NCI-H2107 treated with DMSO at 0.1 percent for 48 hours (cell line): ENCODE results near the gene CALD1.

ENCODE experiments used
- DNase-seq: peaks from one replicate; lab custom pipeline; 2025; ENCODE audit not compliant: unreplicated experiment; lab: John Stamatoyannopoulos, UW

Gene CALD1

DNA sequence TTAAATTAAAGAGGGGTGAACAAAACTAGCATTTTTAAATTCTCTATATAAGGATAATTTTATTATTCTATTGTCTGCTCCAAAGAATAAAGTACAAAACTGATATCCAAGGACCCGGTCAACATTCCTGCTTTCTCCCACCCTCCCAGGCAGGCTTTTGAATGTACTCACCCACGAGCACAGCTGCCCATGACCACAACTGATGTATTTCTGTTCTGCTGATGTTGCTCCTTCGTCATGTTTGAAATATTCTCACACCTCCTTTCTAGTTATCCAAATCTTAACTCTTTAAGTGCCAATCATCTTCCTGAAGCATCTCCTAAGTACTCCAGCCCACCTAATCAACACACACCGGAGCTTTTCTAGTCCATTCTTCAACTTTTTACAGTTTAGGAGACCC, 46.7 kb downstream of the CALD1 start:
- DNase-seq = no peak

DNA sequence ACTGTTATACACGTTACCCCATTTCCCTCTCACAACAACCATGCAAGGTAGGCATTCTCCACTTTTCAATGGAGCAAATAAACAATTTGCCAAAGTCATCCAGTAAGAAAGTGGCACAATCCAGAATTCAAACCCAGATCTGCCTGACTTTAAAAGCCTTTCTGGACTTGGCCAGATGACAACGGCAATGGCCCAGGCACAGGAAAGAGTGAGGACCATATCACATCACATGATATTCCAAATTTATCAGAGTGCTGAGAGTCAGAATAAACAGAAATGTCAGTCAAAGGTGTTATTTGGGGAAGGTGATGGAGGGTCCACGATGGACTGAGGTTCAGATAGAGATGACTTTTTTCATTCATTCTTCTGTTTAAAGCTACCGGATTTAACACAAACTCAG, 48.0 kb downstream of the CALD1 start:
- DNase-seq = no peak

DNA sequence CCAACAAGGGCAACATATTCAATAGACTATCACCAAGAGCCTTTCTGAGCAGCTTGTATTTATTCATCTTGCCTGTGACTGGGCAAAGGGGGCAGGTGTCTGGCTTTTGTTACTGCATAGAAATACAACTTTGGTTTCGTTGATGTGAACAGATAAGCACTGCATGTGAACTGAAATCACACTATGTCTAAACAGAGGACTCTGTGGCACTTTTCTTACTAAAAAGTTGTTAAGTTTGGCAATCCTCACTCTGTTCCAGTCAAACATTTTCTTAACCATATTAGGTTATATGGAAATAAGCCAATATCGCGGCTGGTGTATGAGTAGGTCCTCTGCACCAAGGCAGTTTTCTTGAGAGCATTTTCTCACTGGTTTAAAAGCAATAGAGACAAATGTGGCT, 48.5 kb downstream of the CALD1 start:
- DNase-seq = no peak

DNA sequence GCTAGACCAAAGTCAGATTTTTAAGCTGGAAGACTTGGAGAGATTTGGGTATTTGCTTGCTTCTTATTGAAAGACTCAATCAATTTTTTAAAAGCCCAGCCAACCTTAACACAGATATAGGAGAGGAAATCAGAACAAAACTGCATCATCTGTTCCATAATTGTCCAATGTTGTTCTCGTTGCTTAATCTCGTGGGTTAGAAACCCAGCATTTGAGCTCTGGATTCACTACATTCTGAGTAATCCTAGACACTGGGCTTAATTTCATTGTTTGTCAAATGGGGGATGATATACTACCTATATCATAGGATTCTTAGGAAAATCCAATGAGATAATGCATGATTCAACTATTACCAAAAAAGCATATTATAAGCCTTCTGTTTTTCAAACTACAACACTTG, 48.9 kb downstream of the CALD1 start:
- no peak for DNase-seq

DNA sequence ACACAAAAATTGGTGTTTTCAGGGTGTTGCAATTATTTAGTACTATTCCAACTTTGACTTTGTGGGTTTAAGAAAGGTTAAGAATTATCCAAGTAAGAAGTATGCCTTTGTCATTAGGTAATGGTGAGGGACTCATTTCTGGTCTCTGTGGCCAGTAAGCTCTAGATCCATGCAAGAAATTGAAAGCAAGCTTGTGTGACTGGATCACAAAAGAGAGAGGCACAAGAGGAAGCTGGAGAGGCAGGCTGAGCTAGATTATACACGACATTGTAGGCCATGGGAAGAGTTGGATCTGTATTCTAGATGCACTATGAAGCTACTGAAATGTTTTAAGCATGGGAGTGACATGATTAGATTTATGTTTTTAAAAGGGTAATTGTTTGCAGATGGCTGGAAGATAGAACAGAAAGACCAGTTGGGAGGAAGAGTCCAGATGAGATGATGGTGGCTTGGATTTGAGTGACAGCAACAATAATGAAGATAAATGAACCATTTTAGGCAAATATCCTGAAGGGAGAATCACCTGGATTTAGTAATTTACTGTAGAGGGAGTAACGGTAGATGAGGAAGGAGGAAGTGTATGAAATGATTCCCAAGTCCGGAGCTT, 50.0 kb downstream of the CALD1 start:
- DNase-seq = no peak

DNA sequence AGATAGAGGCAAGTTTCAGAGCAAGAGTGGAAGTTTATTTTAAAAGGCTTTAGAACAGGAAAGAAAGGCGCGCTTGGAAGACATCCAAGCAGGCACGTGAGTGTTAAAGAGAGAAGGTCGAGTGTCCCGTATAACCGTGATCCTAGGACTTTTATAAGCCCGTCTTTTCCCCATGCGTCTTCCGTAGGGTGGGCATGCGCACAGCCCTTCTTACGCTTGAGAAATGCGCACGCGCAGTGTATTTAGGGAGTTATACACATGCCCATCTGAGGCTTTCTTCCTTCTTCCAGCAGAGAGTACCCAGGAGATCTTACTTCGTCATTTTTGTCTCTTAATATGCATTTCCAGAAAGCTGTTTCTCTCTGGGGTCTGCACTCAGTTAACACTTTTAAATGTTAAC, 52.4 kb downstream of the CALD1 start:
- DNase-seq = no peak

DNA sequence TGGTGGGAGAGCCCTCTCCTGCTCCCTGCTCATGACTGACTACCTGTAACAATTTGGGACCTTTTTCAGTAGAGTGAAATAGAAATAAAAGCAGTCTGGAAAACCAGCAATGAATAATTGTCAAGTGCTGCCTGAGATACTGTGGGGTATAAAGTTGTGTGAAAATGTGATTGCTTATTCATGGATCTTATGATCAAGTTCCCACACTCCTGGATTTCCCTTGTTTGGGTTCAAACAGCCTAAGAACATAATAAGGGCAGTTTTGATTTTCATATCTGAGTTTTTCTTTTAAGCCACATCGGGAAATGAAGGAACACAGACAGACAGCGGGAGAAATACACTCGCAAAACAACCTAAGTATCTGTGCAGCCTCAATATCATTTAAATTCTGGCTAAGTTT, 52.9 kb downstream of the CALD1 start:
- no peak for DNase-seq

DNA sequence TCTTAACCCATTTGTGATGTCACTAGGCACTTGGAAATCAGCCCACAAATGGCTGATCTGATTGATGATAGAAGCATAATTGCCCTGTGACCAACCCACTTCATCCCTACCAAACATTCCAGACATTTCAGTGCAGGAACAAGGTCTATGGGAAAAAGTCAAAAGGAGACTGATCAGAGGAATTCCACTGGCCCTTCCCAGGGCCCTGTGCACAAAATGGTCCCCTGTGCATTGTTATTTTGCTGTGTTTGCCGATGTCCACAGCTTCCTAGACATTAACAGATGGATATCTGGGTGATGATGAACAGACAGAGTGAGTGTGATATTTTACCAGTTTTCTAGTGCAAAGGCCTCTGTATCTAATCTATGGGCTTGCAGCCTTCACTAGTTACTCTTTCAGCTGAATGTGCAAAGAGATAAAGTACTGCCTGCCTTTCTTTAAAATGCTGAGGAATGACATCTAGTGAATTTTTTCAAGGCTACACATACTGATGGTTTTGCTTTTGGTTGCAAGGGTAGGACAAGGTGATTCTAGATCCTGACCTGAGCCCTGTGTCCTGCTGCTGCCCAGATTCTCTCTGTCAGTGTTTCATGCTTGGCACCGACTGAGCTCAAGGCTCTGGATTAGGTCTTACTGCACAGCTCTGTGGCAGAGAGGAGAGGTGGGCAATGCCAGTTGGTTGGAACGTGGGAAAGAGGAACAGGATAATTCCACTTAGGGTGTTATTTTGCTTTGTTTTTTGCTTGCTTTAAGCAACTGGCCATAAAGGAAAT, 55.4 kb downstream of the CALD1 start:
- DNase-seq = no peak

DNA sequence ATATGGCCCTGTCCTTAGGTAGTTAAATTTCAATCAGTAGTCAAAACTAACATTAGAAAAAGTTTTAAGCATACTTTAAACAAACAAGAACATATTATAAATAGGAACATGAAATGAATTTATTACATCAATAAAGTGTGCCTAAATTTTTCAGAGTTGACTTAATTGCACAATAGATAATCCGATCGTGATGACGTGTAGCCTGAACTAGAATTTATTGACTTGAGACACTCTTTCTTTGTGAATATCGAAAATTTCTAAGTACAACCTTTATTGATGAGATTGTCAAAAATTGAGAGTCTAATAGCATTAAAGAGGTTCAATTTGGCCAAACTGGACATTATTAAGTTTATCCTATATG, 56.0 kb downstream of the CALD1 start:
- no peak for DNase-seq

DNA sequence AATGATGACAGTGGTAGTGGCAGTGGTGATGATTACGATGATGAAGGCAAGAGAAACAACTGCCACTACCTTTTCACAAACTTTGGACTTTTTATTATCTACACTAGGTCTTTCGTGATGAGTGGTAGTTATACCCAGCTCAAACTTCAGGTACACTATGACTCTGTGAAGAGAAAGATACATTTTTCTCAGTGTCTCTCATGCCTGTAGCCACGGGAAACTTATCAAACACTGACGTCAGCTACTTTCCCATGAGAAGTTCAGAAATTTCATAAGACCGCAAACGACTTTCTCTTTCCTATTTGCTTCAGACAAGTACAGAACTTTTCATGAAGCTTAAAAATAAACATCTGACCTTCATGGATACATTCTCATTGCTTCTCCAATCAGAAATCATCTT, 57.0 kb downstream of the CALD1 start:
- DNase-seq = no peak

DNA sequence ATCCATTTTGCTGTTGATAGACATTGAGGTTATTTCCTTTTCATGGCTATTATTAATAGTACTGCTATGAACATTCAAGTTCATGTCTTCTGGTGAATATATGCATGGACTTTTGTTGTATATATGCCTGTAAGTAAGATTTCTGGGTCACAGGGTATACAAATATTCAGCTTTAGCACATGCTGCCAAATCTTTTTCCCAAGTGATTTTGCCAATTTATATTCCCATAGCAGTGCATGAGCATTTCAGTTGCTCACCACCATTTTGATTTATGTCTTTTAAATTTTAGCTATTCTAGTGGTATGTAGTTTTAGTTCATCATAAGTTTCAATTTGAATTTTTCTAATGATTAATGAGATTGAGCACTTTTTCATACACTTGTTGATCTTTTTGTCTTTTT, 59.9 kb downstream of the CALD1 start:
- no peak for DNase-seq

DNA sequence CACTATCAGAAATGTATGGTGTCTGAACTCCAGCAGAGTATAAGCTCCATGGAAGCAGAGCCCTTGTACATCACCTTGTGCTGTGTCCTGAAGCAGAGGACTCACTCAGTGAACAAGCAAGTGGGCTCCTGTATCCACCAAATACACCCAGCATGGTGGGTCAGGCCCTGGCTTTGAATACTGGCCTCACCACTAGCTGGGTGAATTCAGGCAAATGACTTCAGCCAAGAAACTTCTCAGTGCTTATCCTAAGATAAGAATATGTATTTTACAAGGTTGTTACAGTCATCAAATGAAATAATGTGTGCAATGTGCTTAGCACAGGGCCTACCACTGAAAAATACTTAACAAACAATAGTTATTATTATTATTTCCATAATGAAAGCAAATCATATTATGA, 62.6 kb downstream of the CALD1 start:
- no peak for DNase-seq

DNA sequence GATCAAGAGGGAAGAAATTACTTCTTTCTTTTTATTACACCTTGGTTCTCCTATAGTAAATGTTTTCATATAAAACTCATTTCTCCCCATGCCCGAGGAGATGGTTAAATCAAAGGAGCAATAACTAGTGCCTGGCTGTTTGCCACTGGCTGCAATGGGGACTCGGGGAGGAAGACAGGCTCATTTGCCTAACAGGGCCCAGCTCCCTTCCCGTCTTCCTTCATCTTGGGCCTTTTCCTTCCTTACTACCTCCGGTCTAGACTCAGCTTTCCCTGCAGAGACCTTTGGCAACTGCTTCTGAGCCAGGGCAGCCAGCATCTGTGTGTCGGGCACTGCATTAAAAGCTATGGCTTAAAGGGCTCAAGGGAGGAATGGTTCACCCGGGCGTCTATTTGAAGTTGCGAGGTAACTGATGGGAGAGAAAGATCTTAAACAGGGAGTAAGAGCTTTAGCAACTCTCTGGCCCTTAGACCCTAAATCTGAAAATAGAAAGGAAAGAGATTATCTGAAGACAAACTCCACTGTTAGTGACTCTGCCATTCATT, 63.5 kb downstream of the CALD1 start:
- DNase-seq = no peak

DNA sequence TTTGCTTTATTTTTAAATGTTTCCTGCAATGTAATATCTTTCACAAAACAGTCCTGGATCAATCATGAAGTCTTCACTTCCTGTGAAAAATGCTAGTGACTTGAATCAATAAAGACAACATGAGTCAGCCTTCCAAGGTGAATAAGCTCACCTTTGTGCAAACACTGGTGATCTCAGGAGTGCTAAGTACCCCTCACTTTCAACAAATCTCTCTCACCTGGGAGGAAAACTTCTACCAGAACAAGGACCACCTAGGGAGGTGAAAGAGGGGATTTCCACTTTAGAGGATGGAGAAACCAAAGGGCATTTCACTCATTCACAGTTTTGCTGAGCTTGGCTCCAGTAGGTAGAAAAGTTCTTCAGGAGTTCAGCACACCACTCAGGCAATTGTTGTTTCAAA, 64.8 kb downstream of the CALD1 start:
- DNase-seq = no peak

DNA sequence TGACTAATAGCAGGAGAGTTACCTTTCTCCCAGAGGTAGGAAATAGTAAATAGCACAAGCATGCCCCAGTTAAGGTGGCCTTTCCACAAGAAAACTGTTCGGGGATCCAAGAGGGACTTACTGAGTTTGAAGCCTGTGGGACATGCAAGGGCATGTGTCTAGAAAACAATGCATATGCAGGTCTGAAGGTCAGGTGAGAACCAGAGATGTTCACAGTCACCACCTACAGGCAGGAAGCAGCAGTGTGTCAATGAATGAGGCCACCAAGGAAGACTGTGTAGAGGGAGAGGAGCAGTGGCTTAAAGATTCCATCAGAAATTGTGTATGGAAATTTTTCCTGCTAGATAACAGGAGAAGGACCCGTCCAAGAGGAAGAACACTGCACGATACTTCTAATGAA, 66.0 kb downstream of the CALD1 start:
- peak; percentile 4 for DNase-seq

DNA sequence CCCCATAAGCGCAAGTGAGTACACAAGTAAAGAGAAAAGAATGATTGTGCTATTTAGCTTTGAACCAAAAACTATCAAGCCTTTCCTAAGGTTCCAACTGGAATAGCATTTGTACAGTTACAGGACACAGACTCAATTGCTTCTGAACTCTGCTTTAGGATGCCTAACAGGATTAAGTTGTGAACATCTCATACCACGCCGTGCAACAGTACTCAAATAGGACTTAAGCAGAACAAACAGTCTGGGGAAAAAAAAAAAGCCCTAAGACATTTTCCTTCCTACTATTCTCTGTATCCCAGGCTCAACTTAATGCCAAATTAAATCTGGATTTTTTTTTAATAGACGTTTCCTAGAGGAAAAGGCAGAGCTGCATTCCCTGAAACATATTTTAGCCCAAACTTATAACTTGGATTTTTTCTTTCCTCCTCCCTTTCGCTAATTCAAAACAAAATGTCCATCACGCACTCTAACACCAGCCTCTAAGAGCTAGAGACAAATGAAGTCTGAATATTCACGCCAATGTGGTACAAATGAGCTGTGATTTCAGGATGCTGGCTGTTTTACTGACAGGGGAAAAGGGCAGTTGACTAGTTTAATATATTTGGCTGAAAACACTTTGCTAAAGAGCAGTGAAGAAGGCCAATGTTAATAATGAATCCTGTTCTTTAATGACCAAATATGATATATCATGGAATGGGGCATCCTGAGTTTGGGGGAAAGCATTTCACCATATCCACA, 68.6 kb downstream of the CALD1 start:
- DNase-seq = no peak

DNA sequence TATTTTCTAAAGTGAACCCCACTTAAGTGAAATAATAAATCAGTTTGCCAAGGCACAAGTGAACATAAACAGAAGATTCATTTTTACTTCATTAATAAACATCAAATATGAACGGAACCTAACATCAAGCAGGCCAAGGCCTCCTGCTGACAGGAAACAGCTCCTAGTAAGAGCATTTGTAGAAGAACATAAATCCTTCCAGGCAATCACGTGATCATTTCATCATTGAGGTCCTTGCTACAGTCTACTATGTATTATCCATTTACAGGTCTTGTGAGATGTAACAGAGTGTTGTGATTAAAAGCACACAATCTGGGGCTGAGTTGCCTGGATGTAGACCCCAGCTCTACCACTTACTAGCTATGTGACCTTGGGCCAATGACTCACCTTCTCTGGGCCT, 70.6 kb downstream of the CALD1 start:
- no peak for DNase-seq

DNA sequence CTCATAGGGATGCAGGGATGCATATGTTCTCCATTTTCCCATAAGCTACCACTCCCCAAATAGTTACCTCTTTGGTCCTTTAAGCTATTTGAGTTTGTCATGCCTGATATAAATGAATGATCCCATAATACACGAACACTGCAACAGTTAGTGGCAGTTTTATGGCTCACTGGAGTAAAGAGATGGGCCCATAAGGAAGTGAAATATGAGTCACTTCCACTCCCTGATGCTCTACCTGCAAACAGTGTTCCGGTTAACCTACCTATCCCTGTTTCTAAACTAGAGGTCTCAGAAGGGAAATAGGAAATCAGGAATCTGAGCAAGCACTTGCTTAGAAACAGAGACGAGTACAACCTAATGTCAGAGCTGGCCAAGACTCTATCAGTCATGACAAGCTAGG, 71.7 kb downstream of the CALD1 start:
- no peak for DNase-seq

DNA sequence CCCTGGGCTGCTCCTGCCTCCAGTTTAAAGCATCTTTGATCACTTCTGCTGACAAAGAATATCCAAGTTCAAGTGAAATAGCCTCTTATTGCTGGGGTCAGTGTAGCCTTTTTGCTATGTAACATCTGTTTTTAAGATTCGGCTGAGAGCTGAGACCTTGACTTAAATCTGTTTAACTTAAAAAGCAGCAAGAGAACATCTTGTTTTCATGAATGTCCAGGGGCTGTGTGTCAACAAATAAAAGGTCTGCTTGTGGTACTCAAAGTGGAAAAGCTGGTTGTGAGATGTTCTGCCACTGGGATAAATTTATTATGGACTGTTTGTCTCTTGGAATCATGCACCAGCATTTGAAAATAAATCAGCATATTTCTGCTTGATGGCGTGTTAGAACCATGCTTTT, 73.2 kb downstream of the CALD1 start:
- DNase-seq = no peak

DNA sequence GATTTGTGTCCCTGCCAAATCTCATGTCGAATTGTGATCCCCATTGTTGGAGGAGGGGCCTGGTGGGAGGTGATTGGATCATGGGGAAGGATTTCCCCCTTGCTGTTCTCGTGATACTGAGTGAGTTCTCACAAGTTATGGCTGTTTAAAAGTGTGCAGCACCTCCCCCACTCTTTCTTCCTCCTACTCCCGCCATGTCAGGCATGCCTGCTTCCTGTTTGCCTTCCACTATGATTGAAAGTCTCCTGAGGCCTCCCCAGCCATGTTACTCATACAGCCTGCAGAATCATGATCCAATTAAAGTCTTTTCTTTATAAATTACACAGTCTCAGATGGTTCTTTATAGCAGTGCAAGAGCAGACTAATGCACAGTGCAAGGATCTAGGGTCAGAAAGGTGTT, 75.4 kb downstream of the CALD1 start:
- DNase-seq = no peak

DNA sequence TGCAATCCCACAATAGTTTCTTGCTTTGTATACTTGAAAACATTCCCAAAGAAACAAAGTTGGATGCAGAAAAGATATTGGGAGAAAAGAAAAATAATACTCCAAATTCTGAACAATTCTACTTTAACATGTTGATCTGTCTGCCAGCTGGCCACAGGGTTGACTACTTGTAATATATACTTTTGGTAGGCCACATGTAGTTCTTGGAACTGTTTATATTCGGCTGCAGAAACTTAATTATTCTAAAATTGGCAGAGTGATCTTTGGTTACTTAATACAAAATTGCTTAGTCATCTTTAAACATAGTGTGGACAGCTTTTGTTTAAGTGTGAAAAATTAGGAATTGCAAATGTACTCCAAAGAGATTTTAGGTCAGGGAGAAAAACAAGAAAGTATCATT, 76.0 kb downstream of the CALD1 start:
- no peak for DNase-seq

DNA sequence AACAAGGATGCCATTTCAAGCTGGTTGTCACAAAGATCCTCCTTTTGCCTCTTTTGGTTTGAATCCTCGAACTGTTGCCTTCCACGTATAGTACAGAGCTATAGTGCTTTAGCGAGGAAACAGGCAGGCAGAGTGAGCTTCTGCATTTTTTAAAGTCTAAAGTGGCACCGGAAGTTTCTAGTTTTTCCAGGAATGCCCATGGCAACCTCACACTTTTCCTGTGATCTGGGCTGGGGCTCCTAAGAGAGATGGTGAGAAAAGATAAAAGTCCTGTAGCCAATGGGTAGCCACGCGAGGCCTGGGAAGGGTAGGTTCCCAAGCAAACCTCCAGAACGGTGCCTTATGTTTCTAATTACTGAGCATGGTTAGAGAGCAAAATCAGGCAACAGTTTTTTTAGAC, 76.7 kb downstream of the CALD1 start:
- no peak for DNase-seq
